Measurements from ENCODE around the gene CCDC154. TPM values are rescaled to one million over a fixed set of nuclear protein-coding genes. Genes with fewer than 3 reads are reported as not detected.

The CCDC154 gene
- total and polyA plus RNA-seq, 2 donors (not counting 3 experiments of a cell fraction or from before 2014, with no cell fraction given), result 0.65 to 0.75 TPM

- peak overlapping the region; percentile 2 for H2AFZ ChIP-seq (ENCODE audit: low read depth, low read length)
- ChIA-PET CTCF (interaction anchor here (0.7 to 1.6 kb wide), 5 partner anchors 9 to 286 kb away, joined by 3 read pairs; partner anchors contain the start of gene MAPK8IP3), POLR2A (interaction anchor here (1.0 to 1.6 kb wide), 3 partner anchors 361 to 545 kb away, joined by 3 to 6 read pairs (median 3); partner anchors contain the start of genes NUBP2, RPS2 and SPSB3)
- FAIRE-seq, result no peak
- H3K4me3 ChIP-seq (replicated peaks in 1 of 3; ENCODE audit: insufficient read depth in 1 of 3, low read depth in 1 of 3, low read length in 3 of 3), result peak overlapping the region; percentile 44 to 80 (median 68)
- TF ChIP-seq GATA2 (IDR thresholded peaks at IDR 0.05; ENCODE audit: insufficient read depth, insufficient read length, low read depth, low read length), result no peak
- no peak for TF ChIP-seq POLR2A (IDR thresholded peaks at IDR 0.05; ENCODE audit: low read depth, low read length)
- no peak for TF ChIP-seq EZH2 (IDR thresholded peaks at IDR 0.05; ENCODE audit: borderline replicate concordance, low read depth, low read length, severe bottlenecking)
- H3K4me1 ChIP-seq (ENCODE audit: control insufficient read depth, extremely low read depth, insufficient read depth, low read length), result peaks cover 9% of the 10 kb centered on the region
- H3K9me3 ChIP-seq (replicated peaks; ENCODE audit: control insufficient read depth, insufficient read depth, low read length), result no peaks in the 10 kb centered on the region
- H3K79me2 ChIP-seq (ENCODE audit: control insufficient read depth, insufficient read depth, low read length), result peaks cover 19% of the 10 kb centered on the region
- H3K9me1 ChIP-seq (replicated peaks; ENCODE audit: control insufficient read depth, extremely low read depth, insufficient read depth, low read length), result no peaks in the 10 kb centered on the region
- peak overlapping the region; percentile 56 for H3K27ac ChIP-seq (ENCODE audit: insufficient read depth, low read depth, low read length)
- intact Hi-C loops (cut with micrococcal nuclease) (loop anchor here (2.0 to 10.0 kb wide), 4 partner anchors 55 to 362 kb away; partner anchors contain the start of genes CLCN7, CRAMP1, IFT140 and MAPK8IP3), dilution Hi-C loops (cut with MboI; ENCODE audit: extremely low pct_ligation_motif_present, low sequenced_read_pairs) (no loop called here)
- no peaks in the 10 kb centered on the region for H4K20me1 ChIP-seq (replicated peaks; ENCODE audit: control insufficient read depth, extremely low read depth, insufficient read depth, low read length)
- H3K4me2 ChIP-seq (ENCODE audit: insufficient read depth, low read length), result peak overlapping the region; percentile 86
- no peak for DNase-seq (ENCODE audit: low read depth, low spot score)
- H3K9ac ChIP-seq (replicated peaks; ENCODE audit: extremely low read depth, insufficient read depth, low read length), result peak overlapping the region; percentile 79
- H3K36me3 ChIP-seq (ENCODE audit: control insufficient read depth in 2 of 2, extremely low read depth in 1 of 2, insufficient read depth in 2 of 2, low read length in 2 of 2), result no peaks in the 10 kb centered on the region
- H3K27me3 ChIP-seq (ENCODE audit: control insufficient read depth in 2 of 2, insufficient read depth in 2 of 2, low read length in 2 of 2), result no peaks in the 10 kb centered on the region
- BruUV-seq (replicated peaks), result TSS peak; percentile 75
Measured at GRCh38 chr16:1420111-1420539, 24.2 kb downstream of the CCDC154 start.

- Histone ChIP-seq H3K4me2 (ENCODE audit: insufficient read depth, low read length) (no peak overlapping the region), H3K9ac (replicated peaks; ENCODE audit: extremely low read depth, insufficient read depth, low read length) (no peak overlapping the region), H4K20me1 (replicated peaks; ENCODE audit: control insufficient read depth, extremely low read depth, insufficient read depth, low read length) (no peaks in the 10 kb centered on the region), H3K9me3 (replicated peaks; ENCODE audit: control insufficient read depth, insufficient read depth, low read length) (no peaks in the 10 kb centered on the region), H2AFZ (ENCODE audit: low read depth, low read length) (no peak overlapping the region), H3K27me3 (ENCODE audit: control insufficient read depth in 2 of 2, insufficient read depth in 2 of 2, low read length in 2 of 2) (no peaks in the 10 kb centered on the region), H3K4me3 (replicated peaks in 1 of 3; ENCODE audit: insufficient read depth in 1 of 3, low read depth in 1 of 3, low read length in 3 of 3) (no peak overlapping the region), H3K9me1 (replicated peaks; ENCODE audit: control insufficient read depth, extremely low read depth, insufficient read depth, low read length) (no peaks in the 10 kb centered on the region), H3K79me2 (ENCODE audit: control insufficient read depth, insufficient read depth, low read length) (peaks cover 19% of the 10 kb centered on the region), H3K36me3 (ENCODE audit: control insufficient read depth in 2 of 2, extremely low read depth in 1 of 2, insufficient read depth in 2 of 2, low read length in 2 of 2) (no peaks in the 10 kb centered on the region), H3K4me1 (ENCODE audit: control insufficient read depth, extremely low read depth, insufficient read depth, low read length) (peaks cover 12% of the 10 kb centered on the region), H3K27ac (ENCODE audit: insufficient read depth, low read depth, low read length) (no peak overlapping the region)
- TF ChIP-seq EZH2 (IDR thresholded peaks at IDR 0.05; ENCODE audit: borderline replicate concordance, low read depth, low read length, severe bottlenecking) (no peak), CTCF (IDR thresholded peaks at IDR 0.05; ENCODE audit: extremely low read depth in 1 of 2, insufficient read depth in 1 of 2, low read depth in 1 of 2, low read length in 2 of 2) (no peak), FOS (IDR thresholded peaks at IDR 0.05; ENCODE audit: borderline replicate concordance, insufficient read depth, low read length) (no peak), POLR2A (IDR thresholded peaks at IDR 0.05; ENCODE audit: low read depth, low read length) (no peak), GATA2 (IDR thresholded peaks at IDR 0.05; ENCODE audit: insufficient read depth, insufficient read length, low read depth, low read length) (no peak), MAX (IDR thresholded peaks at IDR 0.05; ENCODE audit: insufficient read depth, insufficient read length) (no peak), POLR2AphosphoS5 (IDR thresholded peaks at IDR 0.05; ENCODE audit: insufficient read depth, low read depth, low read length) (no peak), JUN (IDR thresholded peaks at IDR 0.05; ENCODE audit: borderline replicate concordance, insufficient read depth, insufficient read length, low read depth) (no peak), MYC (IDR thresholded peaks at IDR 0.05; ENCODE audit: low read depth, low read length) (no peak)
- CTCF ChIA-PET, result interaction anchor here (0.7 kb wide), 1 partner anchor 53 kb away, joined by 3 read pairs; no protein-coding TSS in a partner anchor
- intact Hi-C loops (cut with micrococcal nuclease) (no loop called here), dilution Hi-C loops (cut with MboI; ENCODE audit: extremely low pct_ligation_motif_present, low sequenced_read_pairs) (no loop called here)
- DNase-seq (ENCODE audit: low read depth, low spot score), result no peak
- no TSS peak for BruUV-seq (replicated peaks)
- peak; percentile 8 for FAIRE-seq
- POLR2A ChIA-PET, result no interaction called here
Measured at GRCh38 chr16:1416521-1416941, 27.8 kb downstream of the CCDC154 start.

Data from endothelial cell of umbilical vein (primary cell).